HG03442 (cell line): Measurements from ENCODE around the gene FCGR3B.
"Not testable (repeated sequence)": the region's sequence is repeated elsewhere in the genome, so short reads cannot be mapped to it uniquely, and the experiment has no call there.

Source experiments
- ATAC-seq: cut with Tn5 transposase; IDR thresholded peaks from one replicate; pipeline ENCODE4 v1.9.1; 2021; ENCODE audit warnings: mild to moderate bottlenecking, moderate library complexity; ENCODE audit not compliant: unreplicated experiment

Gene FCGR3B

GRCh38 chr1:161606541-161607336 lies 24.2 kb downstream of the FCGR3B start:
- not testable (repeated sequence) for ATAC-seq

- ATAC-seq = not testable (repeated sequence)
Observed at GRCh38 chr1:161605762-161606540, 25.0 kb downstream of the FCGR3B start.

DNA sequence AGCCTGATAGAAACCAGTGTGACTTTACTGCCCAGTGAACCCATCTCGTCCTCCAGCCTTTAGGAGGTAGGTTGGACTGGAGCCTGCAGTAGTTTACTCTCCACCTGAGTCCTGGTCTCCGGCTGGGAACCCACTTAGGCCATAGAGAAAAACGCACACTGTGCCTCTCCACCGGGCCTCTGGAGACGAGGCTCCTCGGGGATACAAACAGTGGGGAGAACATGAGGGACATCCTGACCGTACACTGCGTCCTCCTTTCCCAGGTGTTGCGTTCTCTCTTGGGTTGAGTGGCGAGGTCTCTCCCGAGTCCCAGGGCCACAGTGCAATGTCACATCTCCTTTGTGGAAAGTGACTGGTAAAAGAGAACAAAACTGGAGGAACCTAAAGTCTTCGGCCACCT lies 26.0 kb downstream of the FCGR3B start:
- ATAC-seq = not testable (repeated sequence)

GRCh38 chr1:161597077-161597476 lies 33.9 kb downstream of the FCGR3B start:
- not testable (repeated sequence) for ATAC-seq

GRCh38 chr1:161595583-161595982 lies 35.4 kb downstream of the FCGR3B start:
- ATAC-seq = not testable (repeated sequence)

- not testable (repeated sequence) for ATAC-seq
Observed at GRCh38 chr1:161595173-161595572, 35.8 kb downstream of the FCGR3B start.

GRCh38 chr1:161594269-161594984 lies 36.5 kb downstream of the FCGR3B start:
- ATAC-seq = not testable (repeated sequence)

GRCh38 chr1:161593092-161593755 lies 37.8 kb downstream of the FCGR3B start:
- not testable (repeated sequence) for ATAC-seq

GRCh38 chr1:161592586-161592985 lies 38.4 kb downstream of the FCGR3B start:
- not testable (repeated sequence) for ATAC-seq

DNA sequence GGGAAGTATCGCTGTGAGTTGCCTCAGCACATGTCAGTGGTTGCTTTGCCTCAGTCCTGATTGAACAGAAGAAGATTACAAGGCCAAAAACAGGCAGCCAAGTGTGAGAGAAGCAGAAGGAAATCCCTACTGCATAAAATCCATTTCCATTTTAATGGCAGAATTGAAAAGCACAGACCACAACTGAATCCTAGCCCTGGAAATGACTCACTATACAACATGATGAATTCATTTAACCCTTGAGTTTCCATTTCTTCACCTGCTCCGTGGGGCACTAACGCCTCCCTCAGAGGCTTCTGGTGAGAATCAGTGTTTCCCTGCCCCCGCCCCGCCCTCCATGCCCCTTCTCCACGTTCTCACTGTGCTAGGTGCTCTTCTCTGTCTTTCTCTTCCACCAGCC lies 41.1 kb downstream of the FCGR3B start:
- not testable (repeated sequence) for ATAC-seq

DNA sequence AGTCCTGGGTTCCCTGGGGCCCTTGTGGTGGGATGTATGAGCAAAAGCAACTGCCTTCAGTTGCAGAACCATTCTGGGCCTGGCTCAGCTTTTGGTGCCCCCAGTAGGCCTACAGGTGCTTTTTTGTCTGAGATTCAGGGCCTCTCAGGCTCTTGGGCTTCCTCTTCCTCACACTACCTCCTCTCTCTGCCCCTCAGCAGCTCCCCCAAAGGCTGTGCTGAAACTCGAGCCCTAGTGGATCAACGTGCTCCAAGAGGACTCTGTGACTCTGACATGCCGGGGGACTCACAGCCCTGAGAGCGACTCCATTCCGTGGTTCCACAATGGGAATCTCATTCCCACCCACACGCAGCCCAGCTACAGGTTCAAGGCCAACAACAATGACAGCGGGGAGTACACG lies 41.6 kb downstream of the FCGR3B start:
- not testable (repeated sequence) for ATAC-seq

DNA sequence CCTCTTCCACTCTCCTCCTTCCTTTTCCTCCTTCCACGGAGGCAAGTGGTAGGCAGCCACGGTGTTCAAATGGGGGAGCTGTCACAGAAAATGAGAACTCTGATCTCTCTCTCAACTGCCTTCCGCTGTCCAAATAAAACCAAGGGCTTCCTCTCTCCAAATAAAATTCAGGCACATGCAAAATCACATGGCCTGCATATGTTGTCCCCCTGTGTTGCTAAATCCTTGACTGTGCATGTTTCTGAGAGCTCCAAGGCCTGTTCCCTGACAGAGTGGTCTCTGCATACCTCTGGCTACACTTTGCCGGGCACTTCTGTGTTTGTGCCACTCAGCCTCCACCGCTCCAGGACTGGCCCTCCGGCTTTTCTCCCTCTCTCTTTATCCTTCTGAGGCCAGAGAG lies 42.4 kb downstream of the FCGR3B start:
- ATAC-seq = not testable (repeated sequence)

DNA sequence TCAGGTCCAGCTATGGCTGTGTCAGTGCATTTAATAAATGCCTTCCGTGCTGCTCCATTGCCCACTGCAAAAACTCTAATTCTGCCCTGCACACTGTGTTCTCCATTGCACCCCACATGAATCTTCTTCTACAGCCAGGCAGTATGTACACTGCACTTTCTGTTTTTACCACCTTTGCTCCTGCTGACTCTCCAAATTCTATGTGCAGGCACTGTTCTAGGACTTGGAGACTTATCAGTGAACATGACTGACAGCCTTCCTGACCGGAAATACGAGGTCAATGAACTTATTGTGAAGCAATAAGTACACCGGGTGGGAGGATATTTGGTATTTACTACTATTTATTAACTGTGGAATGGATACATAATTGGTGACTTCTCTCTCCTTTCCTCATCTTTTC lies 48.1 kb downstream of the FCGR3B start:
- not testable (repeated sequence) for ATAC-seq

DNA sequence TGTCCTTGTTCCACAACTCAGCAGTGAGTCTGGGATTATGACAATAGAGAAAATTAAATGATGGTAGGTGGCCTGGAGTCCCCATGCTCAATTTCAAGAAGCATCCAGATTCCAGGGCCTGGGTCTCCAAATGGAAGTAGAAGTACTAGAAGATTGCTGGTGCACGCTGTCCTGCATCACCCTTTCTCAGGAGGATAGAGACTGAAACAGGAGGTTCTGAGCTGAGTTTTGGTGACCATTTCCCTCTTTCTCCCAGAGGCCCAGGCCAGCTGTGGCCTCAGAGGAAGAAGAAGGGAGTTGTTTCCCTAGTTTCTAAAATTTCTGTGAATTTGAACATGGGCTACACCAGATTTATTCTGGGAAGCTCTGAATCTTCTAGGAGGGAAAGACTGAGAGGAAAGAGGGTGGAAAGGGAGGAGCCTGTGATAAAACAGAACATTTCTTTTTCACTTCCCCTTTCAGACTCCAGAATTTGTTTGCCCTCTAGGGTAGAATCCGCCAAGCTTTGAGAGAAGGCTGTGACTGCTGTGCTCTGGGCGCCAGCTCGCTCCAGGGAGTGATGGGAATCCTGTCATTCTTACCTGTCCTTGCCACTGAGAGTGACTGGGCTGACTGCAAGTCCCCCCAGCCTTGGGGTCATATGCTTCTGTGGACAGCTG lies 50.0 kb downstream of the FCGR3B start:
- peak; percentile 79 for ATAC-seq

DNA sequence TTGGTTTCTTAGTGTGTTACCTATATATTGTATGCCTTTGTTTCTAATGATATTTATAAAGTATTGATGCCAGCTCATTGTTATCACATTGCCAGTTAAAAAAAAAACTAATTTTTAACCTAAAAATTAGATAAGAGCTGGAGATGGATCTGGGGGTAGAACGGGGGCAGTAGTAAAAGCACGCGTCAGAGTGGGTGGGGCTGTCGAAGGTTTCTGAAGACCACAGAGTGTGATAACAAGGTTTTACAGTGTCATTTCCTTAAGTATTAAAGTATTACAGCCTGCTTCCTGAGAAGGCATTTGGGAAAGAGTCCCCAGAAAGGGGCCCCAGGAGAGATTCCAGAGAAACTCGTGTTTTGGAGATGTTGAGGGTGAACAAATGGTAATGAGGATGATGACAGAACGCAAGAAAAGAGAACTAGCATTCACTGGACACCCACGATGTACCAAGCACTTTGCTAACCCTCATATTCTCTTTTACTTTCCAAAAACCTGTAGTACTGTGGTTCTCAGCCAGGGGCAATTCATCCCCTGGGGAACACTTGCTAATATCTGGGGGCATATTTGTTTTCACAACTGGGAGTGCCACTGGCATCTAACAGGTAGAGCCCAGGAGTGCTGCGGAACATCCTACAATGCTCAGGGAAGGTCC lies 51.0 kb downstream of the FCGR3B start:
- ATAC-seq = not testable (repeated sequence)

- ATAC-seq = not testable (repeated sequence)
Observed at GRCh38 chr1:161576676-161577075, 54.3 kb downstream of the FCGR3B start.
